ENCODE data around the gene COX14. TPM values are rescaled to one million over a fixed set of nuclear protein-coding genes. Genes with fewer than 3 reads are reported as not detected.

COX14 gene
- total RNA-seq, 3 donors from 2014 or later = 72.2 to 89.8 (median 74.9) TPM

DNA sequence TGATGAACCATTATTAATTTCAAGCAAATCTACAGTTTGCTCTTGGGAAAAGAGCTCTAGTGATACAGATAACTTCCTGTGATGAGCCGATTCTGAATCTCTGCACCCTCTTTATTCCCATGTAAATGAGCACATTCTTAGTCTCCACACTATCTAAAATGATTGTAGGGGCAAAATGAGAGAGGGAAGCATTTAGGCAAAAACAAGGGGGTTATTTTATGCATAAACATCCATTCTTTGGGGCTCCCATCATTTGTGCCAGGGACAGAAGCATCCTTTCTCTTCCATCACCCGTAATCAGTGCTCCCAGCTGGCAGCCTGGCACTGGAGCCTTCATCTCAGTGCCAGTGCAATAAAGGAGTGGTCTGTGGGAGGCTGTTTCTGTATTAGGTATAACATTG lies 9.9 kb upstream of the COX14 start:
- TF ChIP-seq, protein P1, sequence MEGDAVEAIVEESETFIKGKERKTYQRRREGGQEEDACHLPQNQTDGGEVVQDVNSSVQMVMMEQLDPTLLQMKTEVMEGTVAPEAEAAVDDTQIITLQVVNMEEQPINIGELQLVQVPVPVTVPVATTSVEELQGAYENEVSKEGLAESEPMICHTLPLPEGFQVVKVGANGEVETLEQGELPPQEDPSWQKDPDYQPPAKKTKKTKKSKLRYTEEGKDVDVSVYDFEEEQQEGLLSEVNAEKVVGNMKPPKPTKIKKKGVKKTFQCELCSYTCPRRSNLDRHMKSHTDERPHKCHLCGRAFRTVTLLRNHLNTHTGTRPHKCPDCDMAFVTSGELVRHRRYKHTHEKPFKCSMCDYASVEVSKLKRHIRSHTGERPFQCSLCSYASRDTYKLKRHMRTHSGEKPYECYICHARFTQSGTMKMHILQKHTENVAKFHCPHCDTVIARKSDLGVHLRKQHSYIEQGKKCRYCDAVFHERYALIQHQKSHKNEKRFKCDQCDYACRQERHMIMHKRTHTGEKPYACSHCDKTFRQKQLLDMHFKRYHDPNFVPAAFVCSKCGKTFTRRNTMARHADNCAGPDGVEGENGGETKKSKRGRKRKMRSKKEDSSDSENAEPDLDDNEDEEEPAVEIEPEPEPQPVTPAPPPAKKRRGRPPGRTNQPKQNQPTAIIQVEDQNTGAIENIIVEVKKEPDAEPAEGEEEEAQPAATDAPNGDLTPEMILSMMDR (IDR thresholded peaks at IDR 0.05) = no peak
- DNase-seq = no peak
- no peaks in the 10 kb centered on the region for H3K9me3 ChIP-seq
- H3K4me1 ChIP-seq (ENCODE audit: low read depth) = peaks cover 13% of the 10 kb centered on the region
- H3K4me3 ChIP-seq = no peak overlapping the region
- H3K36me3 ChIP-seq (ENCODE audit: low read depth) = peaks cover 9% of the 10 kb centered on the region
- ATAC-seq = no peak
- intact Hi-C loops (cut with DNase I, micrococcal nuclease) = no loop called here

DNA sequence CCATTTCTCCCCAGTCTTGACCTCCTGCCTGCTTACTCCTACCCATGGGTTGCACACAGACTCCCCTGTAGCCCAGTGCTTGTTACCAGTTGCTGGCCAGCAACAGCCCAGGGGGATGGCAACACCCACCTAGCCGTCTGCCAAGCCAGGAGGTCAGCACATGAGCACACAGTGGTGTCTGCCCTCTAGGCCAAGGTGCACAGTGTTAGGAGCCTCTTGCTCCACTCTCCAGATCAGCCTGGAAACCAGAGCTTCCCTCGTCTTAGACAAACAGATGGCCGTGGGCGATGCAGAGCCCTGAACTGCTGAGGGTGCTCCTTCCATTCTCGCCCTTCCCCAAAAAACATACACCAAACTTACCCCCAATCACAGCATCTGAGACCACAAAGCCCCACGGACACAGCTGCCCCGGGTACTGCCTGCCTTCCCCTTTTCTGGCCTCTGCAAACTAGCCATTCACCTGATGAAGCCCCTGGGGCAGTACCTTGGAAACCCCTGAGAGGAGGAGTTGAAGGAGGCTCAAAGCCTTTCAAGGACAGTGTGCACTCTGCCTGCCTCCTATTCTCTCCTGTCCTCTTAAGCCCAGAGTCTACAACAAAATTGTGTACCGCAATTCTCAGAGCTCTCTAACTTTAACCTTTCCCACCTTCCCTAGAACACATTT lies 9.3 kb upstream of the COX14 start:
- H3K4me3 ChIP-seq = no peak overlapping the region
- no peak for ATAC-seq
- H3K4me1 ChIP-seq (ENCODE audit: low read depth) = peaks cover 13% of the 10 kb centered on the region
- intact Hi-C loops (cut with DNase I, micrococcal nuclease) = no loop called here
- H3K9me3 ChIP-seq = no peaks in the 10 kb centered on the region
- no peak for DNase-seq
- peaks cover 5% of the 10 kb centered on the region for H3K36me3 ChIP-seq (ENCODE audit: low read depth)
- TF ChIP-seq, protein P1 (IDR thresholded peaks at IDR 0.05) = no peak

DNA sequence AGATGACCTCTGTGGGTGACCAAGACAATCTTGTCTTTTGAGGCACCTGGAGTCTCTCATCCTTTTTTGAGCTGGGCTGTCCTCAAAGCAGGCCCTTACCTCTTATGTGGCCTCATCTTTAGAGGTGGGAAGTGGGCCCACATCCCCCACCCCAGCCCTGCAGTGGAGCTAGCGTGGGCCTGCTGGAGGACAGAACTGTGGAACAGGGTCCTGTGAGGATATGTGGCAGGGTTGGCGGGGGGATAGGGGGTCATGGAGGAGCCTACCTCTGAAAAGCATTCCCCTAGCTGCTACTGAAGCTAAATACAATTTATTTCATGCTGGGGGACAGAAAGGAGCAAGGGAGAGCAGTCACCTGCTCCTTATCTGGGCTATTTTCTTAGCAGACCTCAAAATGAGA lies 8.7 kb upstream of the COX14 start:
- no peak for DNase-seq
- H3K9me3 ChIP-seq = no peaks in the 10 kb centered on the region
- peaks cover 15% of the 10 kb centered on the region for H3K4me1 ChIP-seq (ENCODE audit: low read depth)
- no peak overlapping the region for H3K4me3 ChIP-seq
- intact Hi-C loops (cut with DNase I, micrococcal nuclease) = no loop called here
- no peak for ATAC-seq
- no peaks in the 10 kb centered on the region for H3K36me3 ChIP-seq (ENCODE audit: low read depth)
- TF ChIP-seq, protein P1 (IDR thresholded peaks at IDR 0.05) = no peak

DNA sequence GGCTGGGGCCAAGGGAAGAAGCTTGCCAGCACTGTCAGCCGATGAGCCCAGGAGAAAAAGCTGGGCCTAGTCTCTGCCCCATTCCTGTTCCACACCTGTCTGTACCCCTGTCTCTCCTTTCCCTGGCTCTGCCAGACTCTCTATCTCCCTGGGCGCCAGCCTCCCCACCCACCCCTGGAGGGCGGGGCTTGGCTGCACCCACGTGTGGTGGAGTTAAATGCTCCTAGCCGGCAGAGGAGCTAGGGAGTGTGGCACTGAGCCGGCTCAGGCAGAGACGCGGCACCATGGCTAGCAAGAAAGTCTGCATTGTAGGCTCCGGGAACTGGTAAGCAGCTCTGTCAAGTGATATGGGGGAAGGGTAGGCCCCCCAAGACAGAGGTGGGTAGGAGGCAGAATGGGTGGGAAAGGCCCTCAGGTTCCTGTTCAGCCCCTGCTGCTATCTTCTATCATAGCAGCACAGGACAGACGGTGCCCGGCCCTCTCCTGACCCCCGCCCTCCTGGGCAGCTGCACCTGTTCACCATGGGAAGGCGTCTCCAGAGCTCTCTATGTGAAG lies 8.2 kb upstream of the COX14 start, which contains the start of gene GPD1:
Gene GPD1, plus strand, starts transcription at position 242 of the 555 bp plus-strand sequence. Its CDS starts 43 bp downstream, at position 285.
- TF ChIP-seq, protein P1 (IDR thresholded peaks at IDR 0.05) = no peak
- peak; percentile 78 to 89 (median 86) for DNase-seq
- Histone ChIP-seq H3K36me3 (ENCODE audit: low read depth) (no peaks in the 10 kb centered on the region), H3K4me1 (ENCODE audit: low read depth) (peaks cover 15% of the 10 kb centered on the region), H3K9me3 (no peaks in the 10 kb centered on the region), H3K4me3 (no peak within 1 kb of the TSS)
- ATAC-seq = peak; percentile 96
- intact Hi-C loops (cut with DNase I, micrococcal nuclease) = no loop called here

DNA sequence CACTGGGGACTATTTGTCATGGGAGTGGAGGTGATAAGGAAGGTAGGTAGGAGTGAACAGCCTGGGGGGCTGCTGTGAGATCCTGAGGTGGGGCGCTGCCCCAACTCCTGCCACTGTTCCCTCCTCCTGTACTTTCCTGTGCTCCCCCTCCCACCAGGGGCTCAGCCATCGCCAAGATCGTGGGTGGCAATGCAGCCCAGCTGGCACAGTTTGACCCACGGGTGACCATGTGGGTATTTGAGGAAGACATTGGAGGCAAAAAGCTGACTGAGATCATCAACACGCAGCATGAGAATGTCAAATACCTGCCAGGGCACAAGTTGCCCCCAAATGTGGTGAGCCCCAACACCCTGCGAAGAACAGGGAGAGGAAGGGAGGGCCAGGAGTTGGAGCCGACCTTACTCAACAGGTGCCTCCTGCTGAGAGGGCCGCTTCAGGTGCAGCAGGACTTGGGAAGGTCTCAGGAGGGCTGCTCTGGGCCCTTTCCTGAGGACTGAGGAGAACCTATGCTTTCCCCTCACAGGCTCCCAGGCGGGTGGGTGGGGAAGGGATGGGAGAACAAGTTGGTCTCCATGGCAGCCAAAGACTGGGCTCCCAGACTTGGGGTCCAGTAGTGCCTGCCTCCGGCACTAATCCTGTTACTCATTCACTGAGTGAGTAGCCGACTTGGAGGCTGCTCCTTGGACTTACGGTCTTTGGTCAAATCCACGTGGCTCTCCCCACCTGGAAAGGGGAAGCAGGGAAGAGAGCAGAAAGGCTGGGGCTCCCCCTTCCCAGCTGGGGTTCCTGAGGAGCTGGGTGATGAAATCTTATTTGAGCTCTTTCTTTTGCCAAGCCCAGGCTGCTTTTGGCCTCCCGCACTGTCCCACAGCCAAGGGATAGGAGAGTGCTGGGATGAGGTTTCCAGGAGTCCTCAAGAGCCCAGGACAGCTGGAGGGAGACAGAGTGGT lies 7.3 kb upstream of the COX14 start:
- H3K4me1 ChIP-seq (ENCODE audit: low read depth) = peaks cover 22% of the 10 kb centered on the region
- no peak overlapping the region for H3K4me3 ChIP-seq
- intact Hi-C loops (cut with DNase I, micrococcal nuclease) = no loop called here
- no peaks in the 10 kb centered on the region for H3K36me3 ChIP-seq (ENCODE audit: low read depth)
- TF ChIP-seq, protein P1 (IDR thresholded peaks at IDR 0.05) = no peak
- DNase-seq (peak in 1 of 3 donors; percentile 18), ATAC-seq (peak; percentile 31)
- no peaks in the 10 kb centered on the region for H3K9me3 ChIP-seq
